ENCODE data around the gene CEBPG.

GRCh38 chr19:33405254-33405552 is 31.7 kb downstream of the CEBPG start:
- TF ChIP-seq, protein P1, sequence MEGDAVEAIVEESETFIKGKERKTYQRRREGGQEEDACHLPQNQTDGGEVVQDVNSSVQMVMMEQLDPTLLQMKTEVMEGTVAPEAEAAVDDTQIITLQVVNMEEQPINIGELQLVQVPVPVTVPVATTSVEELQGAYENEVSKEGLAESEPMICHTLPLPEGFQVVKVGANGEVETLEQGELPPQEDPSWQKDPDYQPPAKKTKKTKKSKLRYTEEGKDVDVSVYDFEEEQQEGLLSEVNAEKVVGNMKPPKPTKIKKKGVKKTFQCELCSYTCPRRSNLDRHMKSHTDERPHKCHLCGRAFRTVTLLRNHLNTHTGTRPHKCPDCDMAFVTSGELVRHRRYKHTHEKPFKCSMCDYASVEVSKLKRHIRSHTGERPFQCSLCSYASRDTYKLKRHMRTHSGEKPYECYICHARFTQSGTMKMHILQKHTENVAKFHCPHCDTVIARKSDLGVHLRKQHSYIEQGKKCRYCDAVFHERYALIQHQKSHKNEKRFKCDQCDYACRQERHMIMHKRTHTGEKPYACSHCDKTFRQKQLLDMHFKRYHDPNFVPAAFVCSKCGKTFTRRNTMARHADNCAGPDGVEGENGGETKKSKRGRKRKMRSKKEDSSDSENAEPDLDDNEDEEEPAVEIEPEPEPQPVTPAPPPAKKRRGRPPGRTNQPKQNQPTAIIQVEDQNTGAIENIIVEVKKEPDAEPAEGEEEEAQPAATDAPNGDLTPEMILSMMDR (IDR thresholded peaks at IDR 0.05; ENCODE audit: poor library complexity, severe bottlenecking) = no peak
- no peak for TF ChIP-seq EP300 (conservative IDR thresholded peaks at IDR 0.05; ENCODE audit: poor library complexity, severe bottlenecking)
- TF ChIP-seq MXI1 (conservative IDR thresholded peaks at IDR 0.05; ENCODE audit: poor library complexity, severe bottlenecking) = no peak
